ENCODE data around the gene PARP8.
A peak's percentile ranks its signal among the peaks of the same experiment; 100 is the strongest.

PARP8 gene

DNA sequence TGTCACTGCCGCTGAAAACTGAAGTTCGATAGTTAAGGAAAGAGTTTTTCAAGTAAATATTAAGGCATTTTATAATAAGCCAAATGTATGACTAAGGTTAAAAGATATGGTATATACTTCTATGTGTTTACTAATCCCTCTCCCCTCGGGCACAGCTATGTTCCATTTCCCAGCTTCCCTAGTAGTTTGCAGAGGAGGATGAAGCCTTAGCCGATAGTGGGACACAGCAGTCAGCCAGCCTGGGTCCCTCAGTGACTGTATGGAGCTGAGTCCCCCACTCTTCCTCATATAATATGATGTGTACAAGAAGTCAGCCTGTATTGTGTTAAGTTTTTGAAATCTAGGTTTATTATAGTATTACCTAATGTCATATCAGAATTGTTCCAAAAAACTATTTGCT, 55.8 kb downstream of the PARP8 start:
- Histone ChIP-seq H4K91ac (ENCODE audit: low read length) (no peak overlapping the region), H2BK12ac (ENCODE audit: low read length in 2 of 2) (no peak overlapping the region), H3K79me1 (replicated peaks; ENCODE audit: low read length, poor library complexity, severe bottlenecking) (peaks cover 14% of the 10 kb centered on the region), H3K9ac (ENCODE audit: low read length) (no peak overlapping the region), H3K36me3 (ENCODE audit: control insufficient read depth in 1 of 2, insufficient read depth in 2 of 2, low read depth in 1 of 2, low read length in 2 of 2) (no peaks in the 10 kb centered on the region), H4K8ac (ENCODE audit: low read length) (no peak overlapping the region), H3K14ac (ENCODE audit: low read length in 2 of 2) (no peak overlapping the region), H3K4me2 (ENCODE audit: low read length, poor library complexity, severe bottlenecking) (no peak overlapping the region), H2AK5ac (ENCODE audit: low read length, severe bottlenecking) (no peak overlapping the region), H2AFZ (ENCODE audit: low read depth, low read length) (no peak overlapping the region), H3K27me3 (ENCODE audit: control insufficient read depth in 1 of 2, insufficient read depth in 1 of 2, low read length in 2 of 2) (no peaks in the 10 kb centered on the region), H3K4me3 (ENCODE audit: insufficient read depth in 1 of 2, low read depth in 1 of 2, low read length in 2 of 2) (no peak overlapping the region), H2BK5ac (ENCODE audit: low read depth, low read length, poor library complexity, severe bottlenecking) (no peak overlapping the region), H2BK15ac (ENCODE audit: low read depth, poor library complexity, severe bottlenecking) (no peak overlapping the region), H2BK120ac (ENCODE audit: low read depth, low read length) (no peak overlapping the region), H3K9me3 (ENCODE audit: control insufficient read depth, low read length) (no peaks in the 10 kb centered on the region), H3K18ac (ENCODE audit: low read depth in 1 of 2, low read length in 2 of 2) (no peak overlapping the region), H3K4me1 (ENCODE audit: control insufficient read depth, insufficient read depth, low read depth, low read length) (no peaks in the 10 kb centered on the region), H3K27ac (ENCODE audit: low read length, poor library complexity, severe bottlenecking) (no peak overlapping the region), H3K23ac (ENCODE audit: low read length in 2 of 2) (no peak overlapping the region), H3K4ac (ENCODE audit: low read depth in 1 of 2, low read length in 2 of 2) (no peak overlapping the region)
- WGBS: 60% methylated on average over 1 of the region's 4 CpGs
- no peak for DNase-seq

DNA sequence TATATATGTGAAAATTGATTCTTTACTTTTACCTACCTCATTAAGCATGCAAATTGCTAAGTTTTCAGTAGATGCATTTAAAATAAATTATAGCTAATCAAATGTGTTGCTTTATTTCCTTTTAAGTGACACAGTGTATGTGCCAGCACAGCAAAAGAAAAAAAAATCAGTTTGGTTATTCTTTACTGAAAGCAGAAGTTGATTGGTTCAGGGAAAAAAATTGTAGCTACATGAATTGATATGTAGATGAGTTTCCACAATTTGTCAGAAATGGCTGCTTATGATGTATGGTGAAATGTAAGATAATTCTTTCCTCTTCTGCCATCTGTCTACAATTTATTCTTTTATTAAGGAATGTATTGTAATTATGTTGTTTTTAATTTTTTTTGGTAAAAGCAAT, 57.8 kb downstream of the PARP8 start:
- Histone ChIP-seq H4K8ac (ENCODE audit: low read length) (no peak overlapping the region), H3K18ac (ENCODE audit: low read depth in 1 of 2, low read length in 2 of 2) (no peak overlapping the region), H3K4me3 (ENCODE audit: insufficient read depth in 1 of 2, low read depth in 1 of 2, low read length in 2 of 2) (no peak overlapping the region), H2BK5ac (ENCODE audit: low read depth, low read length, poor library complexity, severe bottlenecking) (no peak overlapping the region), H2BK15ac (ENCODE audit: low read depth, poor library complexity, severe bottlenecking) (no peak overlapping the region), H4K91ac (ENCODE audit: low read length) (no peak overlapping the region), H3K9me3 (ENCODE audit: control insufficient read depth, low read length) (no peaks in the 10 kb centered on the region), H3K36me3 (ENCODE audit: control insufficient read depth in 1 of 2, insufficient read depth in 2 of 2, low read depth in 1 of 2, low read length in 2 of 2) (no peaks in the 10 kb centered on the region), H3K14ac (ENCODE audit: low read length in 2 of 2) (no peak overlapping the region), H3K9ac (ENCODE audit: low read length) (no peak overlapping the region), H2BK12ac (ENCODE audit: low read length in 2 of 2) (no peak overlapping the region), H2AFZ (ENCODE audit: low read depth, low read length) (no peak overlapping the region), H3K4me1 (ENCODE audit: control insufficient read depth, insufficient read depth, low read depth, low read length) (no peaks in the 10 kb centered on the region), H2AK5ac (ENCODE audit: low read length, severe bottlenecking) (no peak overlapping the region), H3K4me2 (ENCODE audit: low read length, poor library complexity, severe bottlenecking) (no peak overlapping the region), H3K4ac (ENCODE audit: low read depth in 1 of 2, low read length in 2 of 2) (no peak overlapping the region), H3K23ac (ENCODE audit: low read length in 2 of 2) (no peak overlapping the region), H2BK120ac (ENCODE audit: low read depth, low read length) (no peak overlapping the region), H3K79me1 (replicated peaks; ENCODE audit: low read length, poor library complexity, severe bottlenecking) (peaks cover 12% of the 10 kb centered on the region), H3K27me3 (ENCODE audit: control insufficient read depth in 1 of 2, insufficient read depth in 1 of 2, low read length in 2 of 2) (no peaks in the 10 kb centered on the region), H3K27ac (ENCODE audit: low read length, poor library complexity, severe bottlenecking) (no peak overlapping the region)
- no peak for DNase-seq

DNA sequence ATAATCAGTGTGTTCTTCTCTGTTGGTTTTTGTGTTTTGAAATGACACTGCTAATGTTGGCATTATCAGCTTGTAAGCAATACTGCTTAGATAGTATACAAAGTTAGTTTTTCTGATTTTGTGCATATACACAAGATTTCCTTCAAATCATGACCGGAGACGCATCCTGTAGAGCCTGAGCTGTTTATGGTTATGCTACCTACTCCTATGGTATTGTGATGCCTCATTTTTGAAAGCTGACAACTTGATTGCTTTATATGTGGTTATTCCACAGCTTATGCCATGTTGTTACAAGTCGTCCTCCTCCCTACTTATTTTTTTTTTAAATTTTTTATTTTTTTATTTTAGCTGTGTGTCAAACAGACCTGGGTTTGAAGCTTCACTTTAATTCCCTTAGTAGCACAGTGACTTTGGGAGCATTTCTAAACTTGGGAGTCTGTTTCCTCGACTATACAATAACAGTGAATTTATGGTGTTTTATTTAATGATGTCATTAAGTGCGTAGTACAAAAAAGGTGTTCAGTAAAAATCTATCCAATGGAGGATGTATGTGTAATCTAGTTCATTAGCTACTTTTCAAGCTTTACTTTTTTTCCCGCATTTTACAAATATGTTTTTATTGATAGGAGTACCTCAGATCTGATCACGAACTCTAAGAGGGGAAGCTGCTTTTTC, 59.5 kb downstream of the PARP8 start:
- H4K91ac ChIP-seq (ENCODE audit: low read length): no peak overlapping the region
- H2AK5ac ChIP-seq (ENCODE audit: low read length, severe bottlenecking): no peak overlapping the region
- H3K9ac ChIP-seq (ENCODE audit: low read length): no peak overlapping the region
- no peak overlapping the region for H3K18ac ChIP-seq (ENCODE audit: low read depth in 1 of 2, low read length in 2 of 2)
- no peak overlapping the region for H3K27ac ChIP-seq (ENCODE audit: low read length, poor library complexity, severe bottlenecking)
- H3K4me3 ChIP-seq (ENCODE audit: insufficient read depth in 1 of 2, low read depth in 1 of 2, low read length in 2 of 2): no peak overlapping the region
- H3K79me1 ChIP-seq (replicated peaks; ENCODE audit: low read length, poor library complexity, severe bottlenecking): peaks cover 14% of the 10 kb centered on the region
- WGBS: 94% methylated on average over 2 of the region's 7 CpGs
- H3K36me3 ChIP-seq (ENCODE audit: control insufficient read depth in 1 of 2, insufficient read depth in 2 of 2, low read depth in 1 of 2, low read length in 2 of 2): no peaks in the 10 kb centered on the region
- H2BK5ac ChIP-seq (ENCODE audit: low read depth, low read length, poor library complexity, severe bottlenecking): no peak overlapping the region
- no peak overlapping the region for H2BK120ac ChIP-seq (ENCODE audit: low read depth, low read length)
- H3K4me2 ChIP-seq (ENCODE audit: low read length, poor library complexity, severe bottlenecking): no peak overlapping the region
- DNase-seq: no peak
- no peak overlapping the region for H2AFZ ChIP-seq (ENCODE audit: low read depth, low read length)
- no peak overlapping the region for H3K23ac ChIP-seq (ENCODE audit: low read length in 2 of 2)
- H3K4me1 ChIP-seq (ENCODE audit: control insufficient read depth, insufficient read depth, low read depth, low read length): no peaks in the 10 kb centered on the region
- H3K9me3 ChIP-seq (ENCODE audit: control insufficient read depth, low read length): no peaks in the 10 kb centered on the region
- no peak overlapping the region for H2BK15ac ChIP-seq (ENCODE audit: low read depth, poor library complexity, severe bottlenecking)
- H4K8ac ChIP-seq (ENCODE audit: low read length): no peak overlapping the region
- no peaks in the 10 kb centered on the region for H3K27me3 ChIP-seq (ENCODE audit: control insufficient read depth in 1 of 2, insufficient read depth in 1 of 2, low read length in 2 of 2)
- H3K4ac ChIP-seq (ENCODE audit: low read depth in 1 of 2, low read length in 2 of 2): no peak overlapping the region
- no peak overlapping the region for H2BK12ac ChIP-seq (ENCODE audit: low read length in 2 of 2)
- no peak overlapping the region for H3K14ac ChIP-seq (ENCODE audit: low read length in 2 of 2)

DNA sequence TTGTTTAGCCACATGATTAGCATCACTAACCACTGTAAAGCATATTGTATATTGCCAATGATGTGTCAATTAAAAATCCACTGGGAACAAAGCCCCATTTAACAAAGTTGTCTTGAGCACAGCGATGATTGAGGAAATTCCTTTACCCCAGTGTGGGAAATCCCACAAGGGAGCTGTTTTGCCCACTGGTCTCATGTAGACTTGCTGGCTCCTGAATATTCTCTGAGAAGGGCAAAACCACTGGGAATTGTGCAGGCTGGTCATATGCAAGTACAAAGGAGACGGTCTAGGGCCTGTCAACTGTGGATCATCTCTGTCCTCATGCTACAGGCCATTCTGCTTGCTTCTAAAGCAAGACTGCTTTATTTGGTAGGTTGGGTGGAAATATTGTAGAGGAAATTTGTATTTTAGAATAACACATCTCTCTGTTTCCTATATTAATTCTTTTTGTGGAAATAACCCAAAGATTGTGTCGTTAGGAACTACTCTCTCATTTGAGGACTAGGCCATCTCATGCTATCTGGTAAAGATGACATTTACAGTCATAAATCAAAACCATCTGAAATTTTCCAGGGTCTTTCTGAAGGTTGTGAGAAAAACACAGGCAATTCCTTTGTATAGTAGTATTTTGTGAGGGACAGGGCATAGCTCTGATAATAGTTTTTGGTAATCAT, 60.2 kb downstream of the PARP8 start:
- no peaks in the 10 kb centered on the region for H3K4me1 ChIP-seq (ENCODE audit: control insufficient read depth, insufficient read depth, low read depth, low read length)
- no peak overlapping the region for H3K4ac ChIP-seq (ENCODE audit: low read depth in 1 of 2, low read length in 2 of 2)
- H3K9me3 ChIP-seq (ENCODE audit: control insufficient read depth, low read length): no peaks in the 10 kb centered on the region
- H3K9ac ChIP-seq (ENCODE audit: low read length): no peak overlapping the region
- peak; percentile 6 for DNase-seq
- 87% methylated on average over 3 of the region's 3 CpGs for WGBS
- H4K91ac ChIP-seq (ENCODE audit: low read length): no peak overlapping the region
- peaks cover 15% of the 10 kb centered on the region for H3K79me1 ChIP-seq (replicated peaks; ENCODE audit: low read length, poor library complexity, severe bottlenecking)
- H2BK5ac ChIP-seq (ENCODE audit: low read depth, low read length, poor library complexity, severe bottlenecking): no peak overlapping the region
- no peak overlapping the region for H4K8ac ChIP-seq (ENCODE audit: low read length)
- H3K23ac ChIP-seq (ENCODE audit: low read length in 2 of 2): no peak overlapping the region
- H3K27me3 ChIP-seq (ENCODE audit: control insufficient read depth in 1 of 2, insufficient read depth in 1 of 2, low read length in 2 of 2): no peaks in the 10 kb centered on the region
- no peaks in the 10 kb centered on the region for H3K36me3 ChIP-seq (ENCODE audit: control insufficient read depth in 1 of 2, insufficient read depth in 2 of 2, low read depth in 1 of 2, low read length in 2 of 2)
- H2BK15ac ChIP-seq (ENCODE audit: low read depth, poor library complexity, severe bottlenecking): no peak overlapping the region
- no peak overlapping the region for H3K14ac ChIP-seq (ENCODE audit: low read length in 2 of 2)
- H2AFZ ChIP-seq (ENCODE audit: low read depth, low read length): no peak overlapping the region
- H3K4me2 ChIP-seq (ENCODE audit: low read length, poor library complexity, severe bottlenecking): no peak overlapping the region
- no peak overlapping the region for H3K4me3 ChIP-seq (ENCODE audit: insufficient read depth in 1 of 2, low read depth in 1 of 2, low read length in 2 of 2)
- H3K18ac ChIP-seq (ENCODE audit: low read depth in 1 of 2, low read length in 2 of 2): no peak overlapping the region
- H3K27ac ChIP-seq (ENCODE audit: low read length, poor library complexity, severe bottlenecking): no peak overlapping the region
- H2BK12ac ChIP-seq (ENCODE audit: low read length in 2 of 2): no peak overlapping the region
- H2BK120ac ChIP-seq (ENCODE audit: low read depth, low read length): no peak overlapping the region
- H2AK5ac ChIP-seq (ENCODE audit: low read length, severe bottlenecking): no peak overlapping the region

All from mesenchymal stem cell (in vitro differentiated cells and primary cell).